Prostate gland (tissue), 2 donors: ENCODE measurements around the gene RNF180.

ENCODE experiments used
- CTCF ChIP-seq, 4 experiments: fragments of 200-600 bp in 2 of 4; fragments of 450-650 bp in 2 of 4; sonication (generic) in 2 of 4; IDR thresholded peaks; 1 replicate in 3 of 4; 2 replicates in 1 of 4; pipeline ENCODE4 v1.5.1; 2016 to 2019; ENCODE audit warnings: antibody characterized with exemption in 4 of 4, mild to moderate bottlenecking in 2 of 4, moderate library complexity in 2 of 4
- POLR2AphosphoS5 ChIP-seq: sonication (generic); formaldehyde crosslinking; IDR thresholded peaks from one replicate; pipeline ENCODE4 v1.6.1; 2017; ENCODE audit warnings: antibody characterized with exemption

DNA sequence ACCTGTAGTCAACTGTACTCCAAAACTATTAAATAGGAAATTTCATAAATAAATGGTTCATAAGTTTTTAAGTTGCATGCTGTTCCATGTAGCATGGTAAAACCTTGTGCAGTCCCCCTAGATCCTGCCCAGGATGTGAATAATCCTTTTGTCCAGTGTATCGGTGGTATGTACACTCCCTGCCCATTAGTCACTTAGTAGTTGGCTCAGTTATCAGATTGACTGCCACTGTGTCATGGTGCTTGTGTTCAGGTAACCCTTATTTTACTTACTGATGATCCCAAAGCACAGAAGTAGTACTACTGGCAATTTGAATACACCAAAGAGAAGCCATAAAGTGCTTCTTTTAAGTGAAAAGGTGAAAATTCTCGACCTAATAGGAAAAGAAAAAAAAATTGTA is 134.2 kb downstream of the RNF180 start:
- TF ChIP-seq POLR2AphosphoS5 (no peak), CTCF (IDR thresholded peaks at IDR 0.05) (no peak)
